Measurements from ENCODE around the gene SALL4.

Gene SALL4

DNA sequence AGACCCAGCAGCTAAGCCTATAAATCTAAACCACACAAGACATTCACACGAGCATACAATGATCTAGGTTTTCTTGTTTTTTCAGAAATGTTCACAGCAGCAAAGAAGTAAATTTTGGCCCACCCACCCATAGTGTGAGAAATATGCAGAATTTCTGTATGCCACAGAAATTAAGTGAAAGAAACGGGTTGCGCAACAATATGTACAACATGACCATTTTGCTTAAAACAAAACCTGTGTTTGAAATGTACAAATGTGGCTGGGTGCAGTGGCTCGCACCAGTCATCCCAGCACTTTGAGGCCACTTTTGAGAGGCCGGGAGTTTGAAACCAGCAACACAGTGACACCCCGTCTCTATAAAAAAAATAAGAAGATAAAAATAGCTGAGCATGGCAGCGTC lies 9.4 kb downstream of the SALL4 start:
- Histone ChIP-seq H3K4me2 (ENCODE audit: low read depth, low read length, poor library complexity, severe bottlenecking) (no peak overlapping the region), H3F3A (ENCODE audit: insufficient read depth) (no peaks in the 10 kb centered on the region), H3K9me3 (ENCODE audit: insufficient read depth, low read length) (no peaks in the 10 kb centered on the region), H3K79me2 (ENCODE audit: insufficient read depth, low read length) (no peaks in the 10 kb centered on the region), H3K9ac (ENCODE audit: low read length) (no peak overlapping the region), H3K27ac (ENCODE audit: low read depth, low read length) (no peak overlapping the region), H3K27me3 (ENCODE audit: low read length) (no peaks in the 10 kb centered on the region), H2AFZ (ENCODE audit: low read depth, low read length, severe bottlenecking) (no peak overlapping the region), H4K20me1 (ENCODE audit: low read depth, low read length) (no peaks in the 10 kb centered on the region), H3K4me3 (ENCODE audit: insufficient read depth, low read length, poor library complexity, severe bottlenecking) (no peak overlapping the region), H3K9me2 (replicated peaks; ENCODE audit: insufficient read depth, low read length) (no peaks in the 10 kb centered on the region), H3K36me3 (ENCODE audit: low read length) (no peaks in the 10 kb centered on the region)
- no peak for TF ChIP-seq EZH2phosphoT487 (conservative IDR thresholded peaks at IDR 0.05; ENCODE audit: low read length)
- TF ChIP-seq, protein P1, sequence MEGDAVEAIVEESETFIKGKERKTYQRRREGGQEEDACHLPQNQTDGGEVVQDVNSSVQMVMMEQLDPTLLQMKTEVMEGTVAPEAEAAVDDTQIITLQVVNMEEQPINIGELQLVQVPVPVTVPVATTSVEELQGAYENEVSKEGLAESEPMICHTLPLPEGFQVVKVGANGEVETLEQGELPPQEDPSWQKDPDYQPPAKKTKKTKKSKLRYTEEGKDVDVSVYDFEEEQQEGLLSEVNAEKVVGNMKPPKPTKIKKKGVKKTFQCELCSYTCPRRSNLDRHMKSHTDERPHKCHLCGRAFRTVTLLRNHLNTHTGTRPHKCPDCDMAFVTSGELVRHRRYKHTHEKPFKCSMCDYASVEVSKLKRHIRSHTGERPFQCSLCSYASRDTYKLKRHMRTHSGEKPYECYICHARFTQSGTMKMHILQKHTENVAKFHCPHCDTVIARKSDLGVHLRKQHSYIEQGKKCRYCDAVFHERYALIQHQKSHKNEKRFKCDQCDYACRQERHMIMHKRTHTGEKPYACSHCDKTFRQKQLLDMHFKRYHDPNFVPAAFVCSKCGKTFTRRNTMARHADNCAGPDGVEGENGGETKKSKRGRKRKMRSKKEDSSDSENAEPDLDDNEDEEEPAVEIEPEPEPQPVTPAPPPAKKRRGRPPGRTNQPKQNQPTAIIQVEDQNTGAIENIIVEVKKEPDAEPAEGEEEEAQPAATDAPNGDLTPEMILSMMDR (IDR thresholded peaks at IDR 0.05; ENCODE audit: insufficient read depth, low read length, poor library complexity, severe bottlenecking): no peak

DNA sequence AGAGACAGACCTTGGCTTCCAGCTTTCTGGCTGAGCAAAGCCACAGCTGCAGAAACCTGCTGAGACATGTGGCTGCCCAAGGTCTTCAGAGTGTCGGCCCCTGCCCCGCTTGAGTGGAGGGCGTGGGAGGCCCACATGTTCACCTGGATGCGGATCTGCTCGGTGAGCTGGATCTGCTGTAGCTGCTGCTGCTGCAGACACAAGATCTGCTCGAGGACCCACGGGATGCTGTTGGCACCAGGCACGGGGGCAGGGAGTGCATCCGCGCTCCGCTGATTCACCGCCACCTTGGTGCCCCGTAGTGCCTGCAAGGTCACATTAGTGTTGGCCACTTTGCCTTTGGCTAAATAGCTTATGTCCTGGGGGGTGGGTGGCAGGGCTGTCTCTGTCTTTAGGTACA lies 10.7 kb downstream of the SALL4 start:
- H4K20me1 ChIP-seq (ENCODE audit: low read depth, low read length): no peaks in the 10 kb centered on the region
- TF ChIP-seq, protein P1 (IDR thresholded peaks at IDR 0.05; ENCODE audit: insufficient read depth, low read length, poor library complexity, severe bottlenecking): no peak
- no peak for TF ChIP-seq EZH2phosphoT487 (conservative IDR thresholded peaks at IDR 0.05; ENCODE audit: low read length)
- no peaks in the 10 kb centered on the region for H3K27me3 ChIP-seq (ENCODE audit: low read length)
- H3K9ac ChIP-seq (ENCODE audit: low read length): no peak overlapping the region
- no peaks in the 10 kb centered on the region for H3K9me3 ChIP-seq (ENCODE audit: insufficient read depth, low read length)
- H3K4me2 ChIP-seq (ENCODE audit: low read depth, low read length, poor library complexity, severe bottlenecking): no peak overlapping the region
- H3F3A ChIP-seq (ENCODE audit: insufficient read depth): no peaks in the 10 kb centered on the region
- H2AFZ ChIP-seq (ENCODE audit: low read depth, low read length, severe bottlenecking): no peak overlapping the region
- no peak overlapping the region for H3K27ac ChIP-seq (ENCODE audit: low read depth, low read length)
- H3K4me3 ChIP-seq (ENCODE audit: insufficient read depth, low read length, poor library complexity, severe bottlenecking): no peak overlapping the region
- H3K79me2 ChIP-seq (ENCODE audit: insufficient read depth, low read length): no peaks in the 10 kb centered on the region
- no peaks in the 10 kb centered on the region for H3K9me2 ChIP-seq (replicated peaks; ENCODE audit: insufficient read depth, low read length)
- H3K36me3 ChIP-seq (ENCODE audit: low read length): no peaks in the 10 kb centered on the region

DNA sequence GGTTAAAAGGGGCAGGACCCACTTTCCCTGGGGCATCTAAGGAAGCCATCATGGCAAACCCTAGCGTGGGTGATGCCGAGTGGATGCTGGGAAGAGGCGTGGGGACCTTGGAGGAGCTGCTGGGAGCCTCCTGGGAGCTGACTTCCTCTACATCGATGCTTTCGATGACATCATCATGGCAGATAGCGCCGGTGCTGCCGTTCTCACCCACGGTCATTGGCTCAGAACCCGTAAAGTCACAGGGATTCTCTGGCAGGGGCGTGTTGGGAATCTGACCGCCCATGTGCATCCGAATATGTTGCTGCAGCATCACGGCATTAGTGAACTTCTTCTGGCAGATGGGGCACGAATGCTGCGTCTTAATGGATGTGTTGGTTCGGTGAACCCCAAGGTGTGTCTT lies 12.1 kb downstream of the SALL4 start:
- Histone ChIP-seq H3K9ac (ENCODE audit: low read length) (no peak overlapping the region), H3K9me2 (replicated peaks; ENCODE audit: insufficient read depth, low read length) (no peaks in the 10 kb centered on the region), H3K36me3 (ENCODE audit: low read length) (no peaks in the 10 kb centered on the region), H2AFZ (ENCODE audit: low read depth, low read length, severe bottlenecking) (no peak overlapping the region), H3K4me2 (ENCODE audit: low read depth, low read length, poor library complexity, severe bottlenecking) (no peak overlapping the region), H3K27ac (ENCODE audit: low read depth, low read length) (no peak overlapping the region), H3K4me3 (ENCODE audit: insufficient read depth, low read length, poor library complexity, severe bottlenecking) (no peak overlapping the region), H3K27me3 (ENCODE audit: low read length) (no peaks in the 10 kb centered on the region), H3K9me3 (ENCODE audit: insufficient read depth, low read length) (no peaks in the 10 kb centered on the region), H4K20me1 (ENCODE audit: low read depth, low read length) (no peaks in the 10 kb centered on the region), H3K79me2 (ENCODE audit: insufficient read depth, low read length) (no peaks in the 10 kb centered on the region), H3F3A (ENCODE audit: insufficient read depth) (no peaks in the 10 kb centered on the region)
- TF ChIP-seq, protein P1 (IDR thresholded peaks at IDR 0.05; ENCODE audit: insufficient read depth, low read length, poor library complexity, severe bottlenecking): no peak
- no peak for TF ChIP-seq EZH2phosphoT487 (conservative IDR thresholded peaks at IDR 0.05; ENCODE audit: low read length)
